ENCODE measurements around the gene ACR. TPM values are rescaled to one million over a fixed set of nuclear protein-coding genes. Genes with fewer than 3 reads are reported as not detected.

ACR gene
- polyA plus RNA-seq, 1 of the 3 experiments (the other 2 are of a cell fraction): 0.15 TPM

- TF ChIP-seq, protein P1, sequence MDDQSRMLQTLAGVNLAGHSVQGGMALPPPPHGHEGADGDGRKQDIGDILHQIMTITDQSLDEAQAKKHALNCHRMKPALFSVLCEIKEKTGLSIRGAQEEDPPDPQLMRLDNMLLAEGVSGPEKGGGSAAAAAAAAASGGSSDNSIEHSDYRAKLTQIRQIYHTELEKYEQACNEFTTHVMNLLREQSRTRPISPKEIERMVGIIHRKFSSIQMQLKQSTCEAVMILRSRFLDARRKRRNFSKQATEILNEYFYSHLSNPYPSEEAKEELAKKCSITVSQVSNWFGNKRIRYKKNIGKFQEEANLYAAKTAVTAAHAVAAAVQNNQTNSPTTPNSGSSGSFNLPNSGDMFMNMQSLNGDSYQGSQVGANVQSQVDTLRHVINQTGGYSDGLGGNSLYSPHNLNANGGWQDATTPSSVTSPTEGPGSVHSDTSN (IDR thresholded peaks at IDR 0.05): no peak
- TF ChIP-seq, protein P2, sequence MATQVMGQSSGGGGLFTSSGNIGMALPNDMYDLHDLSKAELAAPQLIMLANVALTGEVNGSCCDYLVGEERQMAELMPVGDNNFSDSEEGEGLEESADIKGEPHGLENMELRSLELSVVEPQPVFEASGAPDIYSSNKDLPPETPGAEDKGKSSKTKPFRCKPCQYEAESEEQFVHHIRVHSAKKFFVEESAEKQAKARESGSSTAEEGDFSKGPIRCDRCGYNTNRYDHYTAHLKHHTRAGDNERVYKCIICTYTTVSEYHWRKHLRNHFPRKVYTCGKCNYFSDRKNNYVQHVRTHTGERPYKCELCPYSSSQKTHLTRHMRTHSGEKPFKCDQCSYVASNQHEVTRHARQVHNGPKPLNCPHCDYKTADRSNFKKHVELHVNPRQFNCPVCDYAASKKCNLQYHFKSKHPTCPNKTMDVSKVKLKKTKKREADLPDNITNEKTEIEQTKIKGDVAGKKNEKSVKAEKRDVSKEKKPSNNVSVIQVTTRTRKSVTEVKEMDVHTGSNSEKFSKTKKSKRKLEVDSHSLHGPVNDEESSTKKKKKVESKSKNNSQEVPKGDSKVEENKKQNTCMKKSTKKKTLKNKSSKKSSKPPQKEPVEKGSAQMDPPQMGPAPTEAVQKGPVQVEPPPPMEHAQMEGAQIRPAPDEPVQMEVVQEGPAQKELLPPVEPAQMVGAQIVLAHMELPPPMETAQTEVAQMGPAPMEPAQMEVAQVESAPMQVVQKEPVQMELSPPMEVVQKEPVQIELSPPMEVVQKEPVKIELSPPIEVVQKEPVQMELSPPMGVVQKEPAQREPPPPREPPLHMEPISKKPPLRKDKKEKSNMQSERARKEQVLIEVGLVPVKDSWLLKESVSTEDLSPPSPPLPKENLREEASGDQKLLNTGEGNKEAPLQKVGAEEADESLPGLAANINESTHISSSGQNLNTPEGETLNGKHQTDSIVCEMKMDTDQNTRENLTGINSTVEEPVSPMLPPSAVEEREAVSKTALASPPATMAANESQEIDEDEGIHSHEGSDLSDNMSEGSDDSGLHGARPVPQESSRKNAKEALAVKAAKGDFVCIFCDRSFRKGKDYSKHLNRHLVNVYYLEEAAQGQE (IDR thresholded peaks at IDR 0.05; ENCODE audit: low read depth, low read length): no peak
- no peak for TF ChIP-seq NRF1 (IDR thresholded peaks at IDR 0.05; ENCODE audit: low read depth, low read length)
- TF ChIP-seq TCF12 (IDR thresholded peaks at IDR 0.05): no peak
These were observed 6.9 kb upstream of the ACR start (continued) for GRCh38 chr22:50730941-50731661.

DNA sequence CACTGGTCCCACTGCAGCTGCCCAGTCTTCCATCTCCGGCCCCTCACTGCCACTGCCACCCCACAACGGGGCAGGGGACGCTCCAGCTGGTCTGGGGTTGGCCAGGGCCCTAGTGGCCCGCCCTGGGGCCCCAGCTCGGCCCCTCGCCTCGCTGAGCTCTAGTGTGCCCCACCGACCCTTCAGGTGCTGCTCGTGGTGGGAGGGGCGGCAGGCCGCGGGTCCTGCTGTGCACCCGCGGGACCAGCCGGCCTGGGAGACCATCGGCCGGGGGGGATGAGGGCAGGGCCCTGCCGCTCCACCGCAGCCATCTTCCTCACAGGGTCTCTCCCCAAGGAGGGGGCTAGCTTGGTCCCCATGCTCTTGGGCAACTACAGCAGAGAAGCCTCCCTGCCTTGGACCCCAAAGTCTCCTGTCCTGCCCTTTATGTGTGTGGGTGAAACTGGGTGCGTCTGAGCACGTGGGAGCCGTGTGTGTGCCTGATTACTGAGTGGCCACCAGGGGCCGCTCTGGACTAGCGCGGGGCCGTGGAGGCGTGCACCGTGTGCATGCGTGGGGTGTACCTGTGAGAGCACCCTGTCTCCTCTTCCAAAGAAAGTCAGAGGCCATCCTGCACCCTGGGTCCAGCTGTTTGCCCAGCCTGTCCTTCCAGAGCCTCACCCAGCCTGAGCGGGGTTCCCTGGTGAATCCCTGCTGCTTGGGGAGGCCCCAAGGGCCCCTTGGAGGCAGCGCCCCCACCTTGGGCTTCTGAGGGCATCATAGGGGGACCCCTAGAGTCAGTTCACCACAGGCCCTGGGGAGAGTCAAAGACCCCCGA lies 6.0 kb upstream of the ACR start:
- 83% methylated on average over 17 of the region's 32 CpGs for WGBS (ENCODE audit: low lambda C conversion rate)
- TF ChIP-seq, protein P3, sequence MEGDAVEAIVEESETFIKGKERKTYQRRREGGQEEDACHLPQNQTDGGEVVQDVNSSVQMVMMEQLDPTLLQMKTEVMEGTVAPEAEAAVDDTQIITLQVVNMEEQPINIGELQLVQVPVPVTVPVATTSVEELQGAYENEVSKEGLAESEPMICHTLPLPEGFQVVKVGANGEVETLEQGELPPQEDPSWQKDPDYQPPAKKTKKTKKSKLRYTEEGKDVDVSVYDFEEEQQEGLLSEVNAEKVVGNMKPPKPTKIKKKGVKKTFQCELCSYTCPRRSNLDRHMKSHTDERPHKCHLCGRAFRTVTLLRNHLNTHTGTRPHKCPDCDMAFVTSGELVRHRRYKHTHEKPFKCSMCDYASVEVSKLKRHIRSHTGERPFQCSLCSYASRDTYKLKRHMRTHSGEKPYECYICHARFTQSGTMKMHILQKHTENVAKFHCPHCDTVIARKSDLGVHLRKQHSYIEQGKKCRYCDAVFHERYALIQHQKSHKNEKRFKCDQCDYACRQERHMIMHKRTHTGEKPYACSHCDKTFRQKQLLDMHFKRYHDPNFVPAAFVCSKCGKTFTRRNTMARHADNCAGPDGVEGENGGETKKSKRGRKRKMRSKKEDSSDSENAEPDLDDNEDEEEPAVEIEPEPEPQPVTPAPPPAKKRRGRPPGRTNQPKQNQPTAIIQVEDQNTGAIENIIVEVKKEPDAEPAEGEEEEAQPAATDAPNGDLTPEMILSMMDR (IDR thresholded peaks at IDR 0.05): peak; percentile 70
- no peak for TF ChIP-seq TCF12 (IDR thresholded peaks at IDR 0.05)
- peak; percentile 71 for TF ChIP-seq RAD21 (IDR thresholded peaks at IDR 0.05; ENCODE audit: low read length)
- TF ChIP-seq SMC3 (IDR thresholded peaks at IDR 0.05; ENCODE audit: low read depth, low read length): peak; percentile 51
- TF ChIP-seq, protein P4, sequence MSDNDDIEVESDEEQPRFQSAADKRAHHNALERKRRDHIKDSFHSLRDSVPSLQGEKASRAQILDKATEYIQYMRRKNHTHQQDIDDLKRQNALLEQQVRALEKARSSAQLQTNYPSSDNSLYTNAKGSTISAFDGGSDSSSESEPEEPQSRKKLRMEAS (IDR thresholded peaks at IDR 0.05; ENCODE audit: low read depth): peak; percentile 68
- TF ChIP-seq MXI1 (IDR thresholded peaks at IDR 0.05; ENCODE audit: low read depth, low read length): peak; percentile 60; the same call in 1 of the 2 replicates
- TF ChIP-seq, protein P2 (IDR thresholded peaks at IDR 0.05; ENCODE audit: low read depth, low read length): no peak
- no peaks in the 10 kb centered on the region for H3K27me3 ChIP-seq (ENCODE audit: insufficient read depth)
- no peaks in the 10 kb centered on the region for H3K9me2 ChIP-seq
- ChIA-PET CTCF (interaction anchor here (0.9 to 2.0 kb wide), 11 partner anchors 10 to 93 kb away, joined by 3 to 10 read pairs (median 3); no protein-coding TSS in a partner anchor), POLR2A (no interaction called here)
- H3K9me3 ChIP-seq: no peaks in the 10 kb centered on the region
- no peak overlapping the region for H3K4me2 ChIP-seq
- no peak overlapping the region for H3K9ac ChIP-seq
- H3K4me1 ChIP-seq (ENCODE audit: control insufficient read depth in 1 of 2, insufficient read depth in 2 of 2, low read depth in 1 of 2, low read length in 1 of 2): peaks cover 0 to 14% of the 10 kb centered on the region in 2 experiments; a peak in 1 of 4 replicates
- peak; percentile 86 for DNase-seq
- H3K79me2 ChIP-seq (ENCODE audit: insufficient read depth): no peaks in the 10 kb centered on the region
- H2AFZ ChIP-seq (ENCODE audit: low read depth): no peak overlapping the region
- peaks cover 4% of the 10 kb centered on the region for H3F3A ChIP-seq (replicated peaks; ENCODE audit: insufficient read depth)
- no peak overlapping the region for H3K4me3 ChIP-seq (ENCODE audit: low read depth in 2 of 2, low read length in 1 of 2)
- no peaks in the 10 kb centered on the region for H3K36me3 ChIP-seq (replicated peaks in 1 of 2; ENCODE audit: control insufficient read depth in 1 of 2, insufficient read depth in 2 of 2, low read length in 1 of 2)
- H4K20me1 ChIP-seq (ENCODE audit: insufficient read depth): no peaks in the 10 kb centered on the region
- no peak overlapping the region for H3K27ac ChIP-seq (ENCODE audit: low read depth in 2 of 2, low read length in 1 of 2)
